ENCODE data around the gene MS4A10.

MS4A10 gene

GRCh38 chr11:60844045-60844869, 59.1 kb downstream of the MS4A10 start:
- Histone ChIP-seq H2AFZ (ENCODE audit: low read depth, low read length) (no peak overlapping the region), H3K27ac (ENCODE audit: low read length) (peak overlapping the region; percentile 74), H4K20me1 (ENCODE audit: insufficient read depth, low read length) (peaks cover 33% of the 10 kb centered on the region), H3K27me3 (ENCODE audit: insufficient read depth, low read length, poor library complexity) (no peaks in the 10 kb centered on the region), H3K9ac (ENCODE audit: low read depth, low read length) (peak overlapping the region; percentile 75), H3K4me1 (ENCODE audit: insufficient read depth, low read length) (peaks cover 45% of the 10 kb centered on the region), H3K4me2 (ENCODE audit: insufficient read depth, low read length) (peak overlapping the region; percentile 96), H3K4me3 (ENCODE audit: low read depth in 1 of 2, low read length in 2 of 2) (peak overlapping the region; percentile 90 to 98; a peak in 3 of 4 replicates), H3K9me3 (ENCODE audit: insufficient read depth, low read length, severe bottlenecking) (no peaks in the 10 kb centered on the region), H3K36me3 (ENCODE audit: insufficient read depth, low read length) (peaks cover 36% of the 10 kb centered on the region), H3K79me2 (ENCODE audit: insufficient read depth, low read length) (peaks cover 54% of the 10 kb centered on the region)
- peak; percentile 16; the same call in 1 of the 3 replicates for ATAC-seq (ENCODE audit: insufficient read depth, low read depth)
- no peak for TF ChIP-seq CTCF (IDR thresholded peaks at IDR 0.05; ENCODE audit: borderline replicate concordance, extremely low read depth, low read length, poor library complexity, severe bottlenecking)
- TF ChIP-seq EZH2 (IDR thresholded peaks at IDR 0.05; ENCODE audit: borderline replicate concordance, low read depth, low read length, severe bottlenecking), result no peak
- no peak for DNase-seq

GRCh38 chr11:60844870-60845221, 59.7 kb downstream of the MS4A10 start:
- peak overlapping the region; percentile 96 for H3K4me2 ChIP-seq (ENCODE audit: insufficient read depth, low read length)
- H3K4me1 ChIP-seq (ENCODE audit: insufficient read depth, low read length), result peaks cover 45% of the 10 kb centered on the region
- peak overlapping the region; percentile 75; the same call in 1 of the 2 replicates for H3K9ac ChIP-seq (ENCODE audit: low read depth, low read length)
- no peak overlapping the region for H2AFZ ChIP-seq (ENCODE audit: low read depth, low read length)
- no peak for TF ChIP-seq CTCF (IDR thresholded peaks at IDR 0.05; ENCODE audit: borderline replicate concordance, extremely low read depth, low read length, poor library complexity, severe bottlenecking)
- no peak for TF ChIP-seq EZH2 (IDR thresholded peaks at IDR 0.05; ENCODE audit: borderline replicate concordance, low read depth, low read length, severe bottlenecking)
- peaks cover 42% of the 10 kb centered on the region for H3K36me3 ChIP-seq (ENCODE audit: insufficient read depth, low read length)
- peaks cover 54% of the 10 kb centered on the region for H3K79me2 ChIP-seq (ENCODE audit: insufficient read depth, low read length)
- peaks cover 33% of the 10 kb centered on the region for H4K20me1 ChIP-seq (ENCODE audit: insufficient read depth, low read length)
- ATAC-seq (ENCODE audit: insufficient read depth, low read depth), result no peak
- no peaks in the 10 kb centered on the region for H3K27me3 ChIP-seq (ENCODE audit: insufficient read depth, low read length, poor library complexity)
- peak overlapping the region; percentile 3; the same call in 1 of the 2 replicates for H3K27ac ChIP-seq (ENCODE audit: low read length)
- DNase-seq, result no peak
- peak overlapping the region in 1 of 2 experiments; percentile 90; a peak in 3 of 4 replicates for H3K4me3 ChIP-seq (ENCODE audit: low read depth in 1 of 2, low read length in 2 of 2)
- no peaks in the 10 kb centered on the region for H3K9me3 ChIP-seq (ENCODE audit: insufficient read depth, low read length, severe bottlenecking)

GRCh38 chr11:60845338-60845737, 60.2 kb downstream of the MS4A10 start:
- no peaks in the 10 kb centered on the region for H3K27me3 ChIP-seq (ENCODE audit: insufficient read depth, low read length, poor library complexity)
- peaks cover 33% of the 10 kb centered on the region for H4K20me1 ChIP-seq (ENCODE audit: insufficient read depth, low read length)
- H3K36me3 ChIP-seq (ENCODE audit: insufficient read depth, low read length), result peaks cover 47% of the 10 kb centered on the region
- TF ChIP-seq CTCF (IDR thresholded peaks at IDR 0.05; ENCODE audit: borderline replicate concordance, extremely low read depth, low read length, poor library complexity, severe bottlenecking) (no peak), EZH2 (IDR thresholded peaks at IDR 0.05; ENCODE audit: borderline replicate concordance, low read depth, low read length, severe bottlenecking) (no peak)
- peak overlapping the region; percentile 75; the same call in 1 of the 2 replicates for H3K9ac ChIP-seq (ENCODE audit: low read depth, low read length)
- no peak overlapping the region for H3K27ac ChIP-seq (ENCODE audit: low read length)
- H3K4me3 ChIP-seq (ENCODE audit: low read depth in 1 of 2, low read length in 2 of 2), result peak overlapping the region in 1 of 2 experiments; percentile 90; a peak in 1 of 4 replicates
- no peaks in the 10 kb centered on the region for H3K9me3 ChIP-seq (ENCODE audit: insufficient read depth, low read length, severe bottlenecking)
- ATAC-seq (ENCODE audit: insufficient read depth, low read depth) (no peak), DNase-seq (no peak)
- peak overlapping the region; percentile 96 for H3K4me2 ChIP-seq (ENCODE audit: insufficient read depth, low read length)
- H3K4me1 ChIP-seq (ENCODE audit: insufficient read depth, low read length), result peaks cover 45% of the 10 kb centered on the region
- no peak overlapping the region for H2AFZ ChIP-seq (ENCODE audit: low read depth, low read length)
- peaks cover 54% of the 10 kb centered on the region for H3K79me2 ChIP-seq (ENCODE audit: insufficient read depth, low read length)

Data from DND-41 (cell line).